ENCODE measurements around the gene LOXL4.
A peak's percentile ranks its signal among the peaks of the same experiment; 100 is the strongest.

Gene LOXL4

GRCh38 chr10:98295401-98295811 is 27.4 kb upstream of the LOXL4 start:
- FAIRE-seq, result no peak
- no peak for DNase-seq (ENCODE audit: low spot score)

- FAIRE-seq, result no peak
- DNase-seq (ENCODE audit: low spot score), result no peak
These were observed 26.3 kb upstream of the LOXL4 start for GRCh38 chr10:98294270-98294627.

- DNase-seq (ENCODE audit: low spot score) (peak; percentile 11), FAIRE-seq (no peak)
These were observed 25.7 kb upstream of the LOXL4 start for GRCh38 chr10:98293550-98294269.

GRCh38 chr10:98292971-98293370 is 25.0 kb upstream of the LOXL4 start:
- DNase-seq (ENCODE audit: low spot score) (no peak), FAIRE-seq (no peak)

GRCh38 chr10:98289802-98290209 is 21.8 kb upstream of the LOXL4 start:
- DNase-seq (ENCODE audit: low spot score), result no peak
- no peak for FAIRE-seq

- FAIRE-seq (no peak), DNase-seq (ENCODE audit: low spot score) (no peak)
These were observed 19.3 kb upstream of the LOXL4 start for GRCh38 chr10:98287321-98287720.

GRCh38 chr10:98286419-98286818 is 18.4 kb upstream of the LOXL4 start:
- FAIRE-seq (no peak), DNase-seq (ENCODE audit: low spot score) (no peak)

- no peak for DNase-seq (ENCODE audit: low spot score)
These were observed 17.4 kb upstream of the LOXL4 start for GRCh38 chr10:98285416-98285815.

GRCh38 chr10:98276311-98276710 is 8.3 kb upstream of the LOXL4 start:
- FAIRE-seq, result no peak

More at GRCh38 chr10:98285416-98285815, 17.4 kb upstream of the LOXL4 start:
- FAIRE-seq, result no peak

GRCh38 chr10:98274562-98274961 is 6.6 kb upstream of the LOXL4 start:
- DNase-seq (ENCODE audit: low spot score) (no peak), FAIRE-seq (no peak)

More at GRCh38 chr10:98276311-98276710, 8.3 kb upstream of the LOXL4 start:
- no peak for DNase-seq (ENCODE audit: low spot score)

GRCh38 chr10:98273057-98273850 is 5.3 kb upstream of the LOXL4 start:
- FAIRE-seq (no peak), DNase-seq (ENCODE audit: low spot score) (no peak)

GRCh38 chr10:98272656-98273055 is 4.7 kb upstream of the LOXL4 start:
- DNase-seq (ENCODE audit: low spot score) (no peak), FAIRE-seq (no peak)

- DNase-seq (ENCODE audit: low spot score) (no peak), FAIRE-seq (no peak)
These were observed 4.3 kb upstream of the LOXL4 start for GRCh38 chr10:98272245-98272644.

GRCh38 chr10:98270786-98271185 is 2.8 kb upstream of the LOXL4 start:
- no peak for DNase-seq (ENCODE audit: low spot score)
- FAIRE-seq, result no peak

- DNase-seq (ENCODE audit: low spot score) (no peak), FAIRE-seq (no peak)
These were observed 2.2 kb upstream of the LOXL4 start for GRCh38 chr10:98270073-98270740.

- FAIRE-seq, result peak; percentile 90
These were observed 1.5 kb upstream of the LOXL4 start for GRCh38 chr10:98269435-98269912.

GRCh38 chr10:98268694-98269431 is 869 bp upstream of the LOXL4 start:
- no peak for FAIRE-seq
- DNase-seq (ENCODE audit: low spot score), result peak; percentile 5

More at GRCh38 chr10:98269435-98269912, 1.5 kb upstream of the LOXL4 start:
- DNase-seq (ENCODE audit: low spot score), result peak; percentile 92

- DNase-seq (ENCODE audit: low spot score) (no peak), FAIRE-seq (no peak)
These were observed 713 bp downstream of the LOXL4 start for GRCh38 chr10:98267069-98267893.

- no peak for FAIRE-seq
- no peak for DNase-seq (ENCODE audit: low spot score)
These were observed 1.3 kb downstream of the LOXL4 start for GRCh38 chr10:98266647-98267046.
